Ectodermal cell (in vitro differentiated cells): Measurements from ENCODE around the gene RO60.
"Not testable (repeated sequence)": the region's sequence is repeated elsewhere in the genome, so short reads cannot be mapped to it uniquely, and the experiment has no call there.

Experiments used
- H3K27ac ChIP-seq: 2 replicates; pipeline ENCODE4 v1.7.0; 2013; ENCODE audit warnings: mild to moderate bottlenecking, low read depth, low read length; ENCODE audit not compliant: insufficient read depth, poor library complexity, severe bottlenecking
- H3K27me3 ChIP-seq: 2 replicates; pipeline ENCODE4 v1.7.0; 2013; ENCODE audit warnings: mild to moderate bottlenecking, low read length; ENCODE audit not compliant: insufficient read depth, control insufficient read depth, poor library complexity, severe bottlenecking
- H3K36me3 ChIP-seq: one replicate; pipeline ENCODE4 v1.7.0; 2013; ENCODE audit warnings: low read length; ENCODE audit not compliant: control insufficient read depth, insufficient read depth
- H3K4me1 ChIP-seq: one replicate; pipeline ENCODE4 v1.7.0; 2013; ENCODE audit warnings: low read length; ENCODE audit not compliant: control insufficient read depth, insufficient read depth
- H3K4me3 ChIP-seq: 2 replicates; pipeline ENCODE4 v1.7.0; 2013; ENCODE audit warnings: low read depth, low read length, control low read depth; ENCODE audit not compliant: insufficient read depth
- H3K9me3 ChIP-seq: 2 replicates; pipeline ENCODE4 v1.7.0; 2013; ENCODE audit warnings: mild to moderate bottlenecking, low read length, moderate library complexity; ENCODE audit not compliant: control insufficient read depth
- WGBS, 2 experiments: methylation state at CpG; one replicate each; pipeline ENCODE4 v1.1.7; 2013; ENCODE audit warnings: missing lambda C conversion rate in 2 of 2; 5-methylcytosine and 5-hydroxymethylcytosine counted together

Gene RO60

DNA sequence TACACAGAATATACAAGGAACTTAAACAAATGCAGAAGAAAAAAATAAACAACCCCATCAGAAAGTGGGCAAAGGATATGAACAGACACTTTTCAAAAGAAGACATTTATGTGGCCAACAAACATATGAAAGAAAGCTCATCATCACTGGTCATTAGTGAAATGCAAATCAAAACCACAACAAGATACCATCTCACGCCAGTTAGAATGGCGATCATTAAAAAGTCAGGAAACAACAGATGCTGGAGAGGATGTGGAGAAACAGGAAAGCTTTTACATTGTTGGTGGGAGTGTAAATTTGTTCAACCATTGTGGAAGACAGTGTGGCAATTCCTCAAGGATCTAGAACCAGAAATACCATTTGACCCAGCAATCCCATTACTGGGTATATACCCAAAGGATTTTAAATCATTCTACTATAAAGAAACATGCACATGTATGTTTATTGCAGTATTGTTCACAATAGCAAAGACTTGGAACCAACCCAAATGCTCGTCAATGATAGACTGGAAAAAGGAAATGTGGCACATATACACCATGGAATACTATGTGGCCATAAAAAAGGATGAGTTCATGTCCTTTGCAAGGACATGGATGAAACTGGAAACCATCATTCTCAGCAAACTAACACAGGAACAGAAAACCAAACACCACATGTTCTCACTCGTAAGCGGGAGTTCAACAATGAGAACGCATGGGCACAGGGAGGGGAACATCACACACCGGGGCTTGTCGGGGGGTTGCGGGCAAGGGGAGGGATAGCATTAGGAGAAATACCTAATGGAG is 26.6 kb upstream of the RO60 start:
- H3K4me3 ChIP-seq, H3K27ac ChIP-seq, H3K9me3 ChIP-seq, H3K4me1 ChIP-seq, H3K27me3 ChIP-seq, H3K36me3 ChIP-seq: not testable (repeated sequence)
- 91 to 100% methylated on average over 8 to 9 of the region's 9 CpGs for WGBS, 2 experiments

DNA sequence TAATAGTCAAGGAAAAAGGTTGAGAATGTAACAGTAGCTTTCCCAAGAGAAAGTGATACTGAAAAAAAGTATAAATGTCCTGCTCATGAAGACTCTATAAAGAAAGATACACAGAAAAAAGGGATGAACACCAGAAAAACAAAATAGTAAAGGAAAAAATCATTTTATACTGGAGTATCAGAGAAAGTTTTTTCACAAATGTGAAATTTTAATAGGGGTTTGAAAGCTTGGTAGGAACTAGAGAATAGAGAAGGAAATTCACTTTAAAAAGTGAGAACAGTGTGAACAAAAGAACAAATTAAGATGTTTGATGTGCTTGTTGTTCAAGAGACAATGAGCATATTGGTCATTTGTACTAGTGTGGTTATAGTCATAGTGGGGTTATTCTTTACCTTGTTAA is 25.8 kb upstream of the RO60 start:
- Histone ChIP-seq H3K27me3 (no peaks in the 10 kb centered on the region), H3K9me3 (no peaks in the 10 kb centered on the region), H3K36me3 (no peaks in the 10 kb centered on the region), H3K27ac (no peak overlapping the region), H3K4me1 (no peaks in the 10 kb centered on the region), H3K4me3 (no peak overlapping the region)

DNA sequence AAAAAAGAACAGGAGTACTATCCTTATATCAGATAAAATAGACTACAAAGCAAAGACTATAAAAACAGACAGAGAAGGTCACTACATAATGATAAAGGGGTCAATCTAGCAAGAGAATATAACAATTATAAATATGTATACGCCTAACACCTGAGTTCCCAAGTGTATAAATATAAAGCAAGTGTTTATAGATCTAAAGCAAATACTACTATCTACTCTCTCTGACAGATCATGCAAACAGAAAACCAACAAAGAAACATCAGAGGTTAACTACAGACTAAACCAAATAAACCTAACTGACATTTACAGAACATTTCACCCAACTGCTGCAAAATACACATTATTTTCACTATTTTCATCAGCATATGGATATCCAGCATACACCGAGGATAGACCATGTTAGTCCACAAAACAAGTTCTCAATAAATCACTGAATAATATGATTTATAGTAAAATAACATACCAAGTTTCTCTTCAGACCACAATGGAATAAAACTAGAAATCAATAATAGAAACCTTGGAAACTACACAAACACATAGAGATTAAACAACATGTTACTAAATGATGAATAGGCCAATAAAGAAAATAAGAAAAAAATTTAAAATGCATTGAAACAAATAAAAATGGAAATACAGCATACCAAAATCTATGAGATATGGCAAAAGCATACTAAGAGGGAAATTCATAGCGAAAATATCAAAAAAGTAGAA is 22.9 kb upstream of the RO60 start:
- no peaks in the 10 kb centered on the region for H3K36me3 ChIP-seq
- no peak overlapping the region for H3K27ac ChIP-seq
- no peaks in the 10 kb centered on the region for H3K4me1 ChIP-seq
- no peaks in the 10 kb centered on the region for H3K9me3 ChIP-seq
- H3K27me3 ChIP-seq: no peaks in the 10 kb centered on the region
- 71 to 88% methylated on average over 1 of the region's 3 CpGs for WGBS, 2 experiments
- H3K4me3 ChIP-seq: no peak overlapping the region

DNA sequence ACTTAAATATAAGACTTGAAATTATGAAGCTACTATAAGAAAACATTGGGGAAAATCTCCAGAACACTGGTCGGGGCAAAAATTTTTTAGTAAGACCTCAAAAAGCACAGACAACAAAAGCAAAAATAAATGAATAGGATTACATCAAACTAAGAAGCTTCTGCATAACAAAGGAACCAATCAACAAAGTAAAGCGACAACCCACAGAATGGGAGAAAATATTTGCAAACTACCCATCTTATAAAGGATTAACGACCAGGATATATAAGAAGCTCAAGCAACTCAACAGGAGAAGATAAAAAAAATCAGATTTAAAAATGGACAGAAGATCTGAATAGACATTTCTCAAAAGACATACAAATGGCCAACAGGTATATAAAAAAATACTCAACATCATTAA is 19.4 kb upstream of the RO60 start:
- Histone ChIP-seq H3K4me1 (no peaks in the 10 kb centered on the region), H3K27me3 (no peaks in the 10 kb centered on the region), H3K4me3 (no peak overlapping the region), H3K27ac (no peak overlapping the region), H3K9me3 (no peaks in the 10 kb centered on the region), H3K36me3 (no peaks in the 10 kb centered on the region)
- WGBS, 2 experiments: 73 to 76% methylated on average over 2 to 3 of the region's 3 CpGs

DNA sequence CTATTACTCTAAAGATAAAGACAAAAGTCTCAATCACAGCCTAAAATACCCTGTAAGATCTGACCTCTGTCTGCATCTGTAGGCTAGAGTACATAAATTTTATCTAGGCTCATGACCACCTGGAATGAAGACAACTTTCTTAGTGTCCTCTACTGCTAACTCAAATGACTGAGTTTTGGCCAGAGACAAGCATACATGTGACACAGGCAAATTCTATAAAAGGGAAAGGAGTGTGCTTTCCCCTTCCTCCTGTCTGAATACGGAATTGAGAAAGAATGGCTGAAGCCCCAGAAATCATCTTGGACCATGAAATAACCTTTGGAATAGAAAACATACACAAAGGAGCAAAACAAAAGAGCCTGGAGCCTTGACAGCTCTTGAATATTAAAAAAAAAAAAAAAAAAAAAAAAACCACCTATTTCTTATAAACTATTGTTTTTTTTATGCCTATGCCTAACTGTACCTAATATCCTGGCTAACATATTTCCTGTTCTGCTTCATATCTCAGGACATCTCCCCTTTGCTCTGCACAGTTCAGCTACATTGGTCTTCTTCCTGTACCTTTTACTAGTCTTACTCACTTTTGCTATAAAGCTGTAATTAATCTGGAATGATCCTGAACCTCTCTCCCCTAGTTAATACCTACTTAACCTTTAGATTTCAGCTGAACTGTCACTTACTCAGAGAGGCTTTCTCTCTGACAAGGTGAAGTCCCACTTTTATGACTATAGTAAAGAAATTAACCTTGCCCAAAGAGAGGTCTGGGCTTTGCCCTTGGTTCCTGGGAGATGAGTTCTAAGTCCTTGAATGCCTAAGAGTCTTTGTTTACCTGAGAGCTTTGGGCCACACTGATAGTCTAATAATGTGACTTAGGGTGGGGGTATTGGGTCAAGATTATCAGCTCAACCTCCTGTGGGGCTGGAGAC is 16.4 kb upstream of the RO60 start:
- WGBS, 2 experiments: 92 to 100% methylated on average over 1 of the region's 1 CpG
- H3K36me3 ChIP-seq: no peaks in the 10 kb centered on the region
- H3K4me1 ChIP-seq: no peaks in the 10 kb centered on the region
- no peak overlapping the region for H3K4me3 ChIP-seq
- H3K9me3 ChIP-seq: no peaks in the 10 kb centered on the region
- H3K27ac ChIP-seq: no peak overlapping the region
- H3K27me3 ChIP-seq: no peaks in the 10 kb centered on the region

DNA sequence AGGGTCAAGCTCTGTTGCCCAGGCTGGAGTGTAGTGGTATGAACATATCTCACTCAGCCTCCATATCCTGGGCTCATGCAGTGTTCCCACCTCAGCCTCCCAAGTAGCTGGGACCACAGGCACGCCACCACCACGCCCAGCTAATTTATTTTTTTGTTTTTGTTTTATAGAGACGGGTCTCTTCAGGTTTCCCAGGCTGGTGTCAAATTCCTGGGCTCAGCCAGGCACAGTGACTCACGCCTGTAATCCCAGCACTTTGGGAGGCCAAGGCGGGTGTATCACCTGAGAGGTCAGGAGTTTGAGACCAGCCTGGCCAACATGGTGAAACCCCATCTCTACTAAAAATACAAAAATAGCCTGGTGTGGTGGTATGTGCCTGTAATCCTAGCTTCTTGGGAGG is 10.5 kb upstream of the RO60 start:
- H3K27me3 ChIP-seq, H3K36me3 ChIP-seq, H3K9me3 ChIP-seq, H3K4me3 ChIP-seq, H3K4me1 ChIP-seq, H3K27ac ChIP-seq: not testable (repeated sequence)
- WGBS, 2 experiments: 82 to 83% methylated on average over 5 of the region's 5 CpGs

DNA sequence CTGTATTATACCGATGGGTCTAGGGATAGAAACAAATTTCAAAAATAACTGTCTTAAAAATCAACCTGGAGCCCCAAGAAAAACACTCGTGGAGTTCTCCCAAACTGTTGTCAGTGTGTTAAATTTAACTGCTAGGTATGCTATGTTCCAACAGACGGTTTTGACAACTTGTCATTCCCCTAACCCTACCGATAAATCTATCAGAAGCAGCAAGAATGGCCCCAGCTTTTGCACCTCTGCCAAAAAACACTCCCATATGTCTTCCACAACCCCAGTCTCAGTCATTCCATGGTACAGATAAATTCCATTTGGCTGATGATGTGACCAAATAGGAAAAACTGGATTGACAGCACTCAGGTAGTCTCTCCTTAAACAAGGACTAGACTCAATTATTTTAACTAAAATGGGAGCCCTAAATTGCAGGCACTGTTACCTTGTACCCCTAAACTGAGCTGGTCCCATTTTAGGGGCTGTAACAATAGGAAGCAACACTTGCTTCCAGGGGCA is 5.2 kb upstream of the RO60 start:
- 87 to 89% methylated on average over 3 to 4 of the region's 4 CpGs for WGBS, 2 experiments
- H3K36me3 ChIP-seq: peaks cover 7% of the 10 kb centered on the region

DNA sequence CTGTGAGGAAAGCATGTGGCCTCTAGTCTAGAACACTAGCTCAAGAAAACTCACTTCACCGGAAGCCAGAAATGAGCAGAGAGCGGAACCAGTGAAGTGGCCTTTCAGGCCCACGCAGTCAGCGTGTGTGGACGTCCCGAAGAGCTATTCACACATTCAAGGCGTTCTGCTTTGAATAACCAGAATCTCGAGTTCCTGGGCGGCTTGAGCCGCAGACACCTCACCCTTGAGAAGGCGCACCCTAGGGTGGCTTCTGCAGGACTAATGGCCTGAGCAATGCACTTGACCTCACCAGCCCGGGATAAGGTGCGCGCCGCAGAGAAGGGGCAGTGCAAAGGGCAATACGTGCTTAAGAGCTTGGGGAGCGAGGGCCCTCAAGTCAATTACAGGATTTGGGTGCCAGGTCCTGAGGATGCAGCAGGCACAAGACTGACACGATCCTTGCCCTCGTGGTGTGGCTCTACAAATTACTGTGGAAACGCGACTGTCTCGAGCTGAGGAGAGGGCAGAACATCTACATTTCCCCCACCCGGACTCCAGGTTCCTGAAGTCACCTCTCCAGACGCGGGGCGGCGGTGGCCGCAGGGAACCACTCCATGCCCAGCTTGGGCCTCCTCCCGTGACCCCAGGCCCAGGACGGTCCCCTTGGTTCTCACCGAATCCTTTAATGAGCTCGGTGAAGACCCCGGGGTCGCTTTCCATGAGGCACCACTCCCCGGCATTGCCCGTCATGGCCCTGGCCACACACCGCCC is 707 bp upstream of the RO60 start:
- Histone ChIP-seq H3K27ac (peak overlapping the region; percentile 97), H3K4me3 (peak overlapping the region; percentile 97), H3K4me1 (peaks cover 9% of the 10 kb centered on the region), H3K27me3 (no peaks in the 10 kb centered on the region), H3K36me3 (no peaks in the 10 kb centered on the region), H3K9me3 (no peaks in the 10 kb centered on the region)
- 2 to 3% methylated on average over 37 of the region's 37 CpGs for WGBS, 2 experiments

More for the DNA sequence above, 5.2 kb upstream of the RO60 start:
- Histone ChIP-seq H3K4me1 (peaks cover 3% of the 10 kb centered on the region), H3K9me3 (no peaks in the 10 kb centered on the region), H3K4me3 (no peak overlapping the region), H3K27me3 (no peaks in the 10 kb centered on the region), H3K27ac (no peak overlapping the region)

DNA sequence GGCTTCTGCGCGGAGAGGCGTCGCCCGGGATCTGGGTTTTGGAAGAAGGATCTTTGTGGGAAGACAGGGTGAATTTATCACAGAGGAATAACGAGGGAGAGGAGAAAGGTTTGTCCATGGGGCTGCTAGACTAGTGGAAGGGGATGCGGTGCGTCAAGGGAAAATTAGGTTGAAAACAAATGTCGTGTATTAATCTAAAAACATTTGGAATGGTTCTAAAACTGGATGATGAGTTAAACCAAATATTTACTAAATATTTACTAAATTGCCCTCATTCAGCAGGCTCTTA is 647 bp downstream of the RO60 start:
- Histone ChIP-seq H3K9me3 (no peaks in the 10 kb centered on the region), H3K27me3 (no peaks in the 10 kb centered on the region), H3K4me3 (peak overlapping the region; percentile 97), H3K27ac (peak overlapping the region; percentile 97), H3K4me1 (peaks cover 9% of the 10 kb centered on the region), H3K36me3 (no peaks in the 10 kb centered on the region)
- WGBS, 2 experiments: 1 to 3% methylated on average over 4 to 9 of the region's 9 CpGs
